ENCODE measurements around the gene MIPOL1.

Gene MIPOL1

DNA sequence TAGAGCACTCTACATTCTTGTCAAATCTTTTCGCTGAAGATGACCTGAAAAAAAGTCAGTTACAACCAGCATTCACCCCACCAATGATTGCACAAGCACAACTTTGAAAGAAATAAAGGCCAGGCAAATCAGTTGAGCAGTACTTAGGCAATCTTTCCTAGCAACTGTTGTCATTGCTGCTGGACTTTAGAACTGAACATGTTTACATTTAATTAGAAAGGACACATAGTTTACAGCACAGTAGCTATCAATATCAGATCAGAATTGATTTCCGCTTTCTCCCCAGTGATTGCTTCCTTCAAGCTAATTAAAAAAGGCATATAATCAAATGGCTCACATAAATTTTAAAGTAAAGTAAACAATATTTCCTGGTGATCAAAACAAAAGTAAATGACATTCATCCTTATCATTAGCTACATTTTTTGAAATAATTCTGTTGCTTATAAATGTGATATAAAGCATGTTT, 268.9 kb downstream of the MIPOL1 start:
- DNase-seq: no peak

GRCh38 chr14:37469650-37470049, 271.9 kb downstream of the MIPOL1 start:
- DNase-seq: no peak

DNA sequence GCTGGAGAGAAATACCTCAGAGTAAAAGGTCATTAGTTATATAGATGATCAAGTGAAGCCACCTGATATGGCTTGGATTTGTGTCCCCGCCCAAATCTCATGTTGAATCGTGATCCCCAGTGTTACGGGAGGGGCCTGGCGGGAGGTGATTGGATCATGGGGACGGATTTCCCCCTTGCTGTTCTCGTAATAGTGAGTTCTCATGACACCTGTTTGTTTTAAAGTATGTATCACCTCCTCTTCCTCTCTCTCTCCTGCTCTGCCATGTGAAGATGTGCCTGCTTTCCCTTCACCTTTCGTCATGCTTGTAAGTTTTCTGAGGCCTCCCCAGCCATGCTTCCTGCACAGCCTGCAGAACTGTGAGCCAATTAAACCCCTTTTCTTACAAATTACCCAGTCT, 272.5 kb downstream of the MIPOL1 start:
- DNase-seq: no peak

GRCh38 chr14:37472906-37473305, 275.2 kb downstream of the MIPOL1 start:
- DNase-seq: no peak

DNA sequence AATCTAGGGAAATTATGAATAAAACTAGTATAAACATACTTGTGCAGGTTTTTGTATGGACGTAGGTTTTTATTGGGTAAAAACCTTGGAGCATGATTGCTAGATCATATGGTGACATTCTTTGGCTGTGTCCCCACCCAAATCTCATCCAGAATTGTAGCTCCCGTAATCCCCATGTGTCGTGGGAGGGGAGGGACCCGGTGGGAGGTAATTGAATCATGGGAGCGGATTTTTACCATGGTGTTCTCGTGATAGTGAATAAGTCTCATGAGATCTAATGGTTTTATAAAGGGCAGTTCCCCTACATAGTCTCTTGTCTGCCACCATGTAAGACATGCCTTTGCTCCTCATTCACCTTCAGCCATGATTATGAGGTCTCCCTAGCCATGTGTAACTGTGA, 276.5 kb downstream of the MIPOL1 start:
- DNase-seq: no peak

DNA sequence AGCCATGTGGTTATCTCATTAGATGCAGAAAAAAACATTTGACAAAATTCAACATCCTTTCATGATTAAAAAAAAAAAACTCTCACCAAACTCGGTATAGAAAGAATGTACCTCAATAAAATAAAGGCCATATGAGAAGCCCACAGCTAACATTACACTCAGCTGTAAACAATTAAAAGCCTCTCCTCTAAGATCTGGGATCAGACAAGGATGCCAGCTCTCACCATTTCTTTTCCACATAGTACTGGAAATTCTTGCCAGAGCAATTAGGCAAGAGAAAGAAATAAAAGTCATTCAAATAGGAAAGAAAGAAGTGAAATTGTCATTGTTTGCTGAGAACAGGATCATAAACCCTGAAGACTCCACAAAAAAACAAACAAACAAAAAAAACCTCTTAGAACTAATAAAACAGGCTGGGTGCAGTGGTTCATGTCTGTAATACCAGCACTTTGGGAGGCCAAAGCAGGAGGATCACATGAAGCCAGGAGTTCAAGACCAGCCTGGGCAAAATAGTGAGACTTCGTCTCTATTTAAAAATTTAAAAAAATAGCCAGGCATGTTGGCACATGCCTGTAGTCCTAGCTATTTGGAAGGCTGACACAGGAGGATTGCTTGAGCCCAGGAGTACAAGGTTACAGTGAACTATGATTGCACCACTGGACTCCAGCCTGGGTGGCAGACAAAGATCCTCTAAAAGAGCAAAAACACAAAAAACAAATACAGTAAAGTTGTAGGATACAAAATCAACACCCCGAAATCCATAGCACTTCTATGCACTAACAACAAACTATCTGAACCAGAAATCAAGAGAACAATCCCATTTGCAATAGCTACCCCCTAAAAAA, 282.9 kb downstream of the MIPOL1 start:
- no peak for DNase-seq

DNA sequence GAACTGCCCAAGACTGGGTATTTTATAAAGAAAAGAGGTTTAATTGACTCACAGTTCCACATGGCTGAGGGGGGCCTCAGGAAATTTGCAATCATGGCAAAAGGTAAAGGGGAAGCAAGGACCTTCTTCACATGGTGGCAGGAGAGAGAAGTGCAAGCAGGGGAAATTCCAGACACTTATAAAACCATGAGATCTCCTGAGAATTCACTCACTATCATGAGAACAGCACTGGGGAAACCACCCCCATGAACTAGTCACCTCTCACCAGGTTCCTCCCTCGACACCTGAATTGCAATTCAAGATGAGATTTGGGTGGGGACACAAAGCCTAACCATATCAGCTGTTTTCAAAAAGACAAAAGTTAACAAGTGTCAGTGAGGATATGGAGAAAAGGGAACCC, 284.7 kb downstream of the MIPOL1 start:
- DNase-seq: no peak

- DNase-seq: no peak
Observed at GRCh38 chr14:37483672-37484071, 285.9 kb downstream of the MIPOL1 start.

GRCh38 chr14:37490607-37491006, 292.9 kb downstream of the MIPOL1 start:
- DNase-seq: no peak

GRCh38 chr14:37491076-37491475, 293.3 kb downstream of the MIPOL1 start:
- no peak for DNase-seq

GRCh38 chr14:37493606-37494005, 295.9 kb downstream of the MIPOL1 start:
- no peak for DNase-seq

DNA sequence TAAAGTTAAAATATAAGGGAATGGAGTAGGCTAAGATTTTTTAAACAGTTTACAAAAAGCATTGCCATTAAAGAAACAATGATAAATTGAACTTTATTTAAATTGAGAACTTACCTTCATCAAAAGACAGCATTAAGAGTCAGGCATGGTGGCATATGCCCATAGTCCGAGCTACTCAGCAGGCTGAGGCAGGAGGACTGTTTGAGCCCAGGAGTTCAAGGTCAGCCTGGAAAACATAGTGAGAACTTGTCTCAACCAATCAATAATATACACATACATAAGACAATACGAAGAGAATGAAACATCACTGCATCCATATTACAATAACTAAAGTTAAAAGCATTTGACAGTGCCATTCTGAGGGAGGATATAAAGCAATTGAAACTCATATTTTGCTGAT, 299.7 kb downstream of the MIPOL1 start:
- DNase-seq: no peak

DNA sequence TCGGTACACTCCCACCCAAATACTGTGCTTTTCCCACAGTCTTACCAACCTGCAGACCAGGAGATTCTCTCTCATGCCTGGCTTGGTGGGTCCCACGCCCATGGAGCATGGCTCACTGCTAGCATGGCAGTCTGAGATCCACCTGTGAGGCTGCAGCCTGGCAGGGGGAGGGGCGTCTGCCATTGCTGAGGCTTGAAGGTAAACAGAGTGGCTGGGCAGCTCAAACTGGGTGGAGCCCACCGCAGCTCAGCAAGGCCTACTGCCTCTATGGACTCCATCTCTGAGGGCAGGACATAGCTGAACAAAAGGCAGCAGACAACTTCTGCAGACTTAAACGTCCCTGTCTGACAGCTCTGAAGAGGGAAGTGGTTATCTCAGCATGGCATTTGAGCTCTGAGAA, 304.1 kb downstream of the MIPOL1 start:
- no peak for DNase-seq

DNA sequence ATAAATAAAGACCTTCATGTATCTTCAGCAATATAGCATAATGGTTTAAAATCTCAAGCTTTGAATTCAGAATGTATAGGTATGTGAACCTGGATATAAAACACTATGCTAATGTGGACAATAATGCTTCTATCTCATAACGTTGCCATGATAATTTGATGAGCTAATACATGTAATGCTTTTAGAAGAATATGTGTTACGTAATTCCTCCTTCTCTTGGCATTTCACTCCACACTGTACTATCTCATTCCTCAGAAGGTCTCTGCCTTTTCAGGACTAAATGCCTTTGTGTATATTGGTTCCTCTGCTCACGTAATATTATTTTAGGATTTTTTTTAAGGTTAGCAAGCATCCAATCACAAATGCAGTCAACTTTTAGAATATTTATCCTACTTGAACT, 310.8 kb downstream of the MIPOL1 start:
- DNase-seq: no peak

GRCh38 chr14:37512173-37512572, 314.4 kb downstream of the MIPOL1 start:
- no peak for DNase-seq

DNA sequence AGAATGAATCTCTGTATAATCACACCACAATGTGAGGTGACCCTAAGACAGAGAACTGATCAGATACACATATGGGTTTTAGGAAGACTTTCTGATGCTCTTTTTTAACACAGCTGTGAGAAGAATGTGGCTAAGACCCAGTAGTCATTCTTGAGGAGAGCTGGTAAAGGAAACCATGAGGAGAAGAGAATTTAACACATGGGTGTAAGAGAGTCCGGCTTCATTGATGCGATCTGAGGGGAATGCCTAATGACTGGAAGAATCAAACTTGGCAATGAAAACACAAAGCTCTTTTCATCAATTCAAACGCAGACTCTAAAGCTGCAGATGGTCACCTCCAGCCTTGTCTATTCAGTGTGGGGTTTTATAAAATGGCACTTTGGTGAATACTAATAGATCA, 318.0 kb downstream of the MIPOL1 start:
- DNase-seq: peak; percentile 1

- DNase-seq: no peak
Observed at GRCh38 chr14:37526994-37527393, 329.3 kb downstream of the MIPOL1 start.

DNA sequence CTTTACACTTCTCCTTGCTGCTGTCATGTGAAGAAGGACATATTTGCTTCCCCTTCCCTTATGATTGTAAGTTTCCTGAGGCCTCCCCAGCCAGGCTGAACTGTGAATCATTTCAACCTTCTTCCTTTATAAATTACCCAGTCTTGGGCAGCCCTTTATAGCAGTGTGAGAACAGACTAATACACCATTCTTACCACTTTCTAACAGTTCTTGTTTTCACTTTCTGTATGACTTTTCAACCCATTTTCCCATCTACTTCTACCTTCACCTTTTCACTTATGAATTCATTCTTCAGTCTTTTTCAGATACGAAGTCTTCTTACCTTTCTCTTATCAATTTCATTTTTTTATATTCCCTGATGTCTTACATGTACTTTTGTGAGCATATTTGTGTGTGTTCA, 342.3 kb downstream of the MIPOL1 start:
- DNase-seq: no peak

- DNase-seq: no peak
Observed at GRCh38 chr14:37544407-37544806, 346.7 kb downstream of the MIPOL1 start.

DNA sequence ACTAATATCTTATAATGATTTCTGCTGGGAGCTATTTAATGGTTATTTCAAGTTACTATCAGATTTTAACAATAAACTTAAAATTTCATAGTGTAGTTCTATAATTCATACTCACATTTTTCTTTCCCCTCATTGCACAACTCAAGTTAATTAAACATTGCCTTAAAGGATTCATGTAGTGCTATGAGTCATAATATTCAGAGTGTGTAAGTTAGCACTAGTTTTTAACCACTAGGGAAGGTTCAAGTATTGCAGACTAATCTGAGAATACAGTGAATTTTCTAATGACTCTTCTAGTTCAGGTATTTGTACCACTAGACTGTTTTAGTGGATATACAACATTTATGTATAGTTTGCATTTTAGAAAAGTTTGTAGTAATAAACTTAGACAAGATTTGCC, 347.4 kb downstream of the MIPOL1 start:
- no peak for DNase-seq

DNA sequence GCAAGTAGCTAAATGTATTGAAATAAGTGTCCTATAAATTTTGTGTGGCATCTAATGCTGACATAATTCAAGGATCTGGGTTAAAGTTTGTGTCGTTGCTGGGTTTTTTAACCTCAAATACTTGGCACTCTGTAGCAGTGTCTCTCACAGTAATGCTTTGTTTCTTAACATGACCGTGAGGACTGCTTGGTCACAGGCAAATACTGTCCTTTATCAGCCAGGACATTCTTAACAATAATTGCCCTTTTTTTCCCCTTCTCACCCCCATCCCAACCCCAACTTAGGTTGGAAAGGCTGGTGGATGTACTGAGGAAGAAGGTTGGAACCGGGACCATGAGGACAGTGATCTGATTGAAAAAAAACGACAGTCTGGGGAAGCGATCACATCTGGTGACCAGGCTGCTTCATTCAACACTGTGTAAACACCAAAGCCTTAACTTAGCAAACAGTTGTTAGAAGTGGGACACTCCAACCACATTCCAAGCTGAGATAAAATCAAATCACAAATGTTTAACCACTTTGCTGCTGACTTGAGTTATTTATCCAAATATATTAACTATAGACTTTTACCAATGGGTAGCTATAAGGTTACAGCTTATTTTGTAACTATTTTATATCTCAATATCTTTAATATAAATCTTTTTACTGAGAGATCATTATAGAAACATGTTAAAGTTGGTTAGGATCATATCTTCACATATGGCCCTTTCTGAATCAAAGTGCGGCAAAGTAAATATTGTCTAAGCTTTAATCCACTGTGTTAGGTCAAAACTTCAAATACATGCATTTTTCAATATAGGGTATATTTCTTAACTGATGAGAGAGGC, 349.1 kb downstream of the MIPOL1 start:
- DNase-seq: no peak

DNA sequence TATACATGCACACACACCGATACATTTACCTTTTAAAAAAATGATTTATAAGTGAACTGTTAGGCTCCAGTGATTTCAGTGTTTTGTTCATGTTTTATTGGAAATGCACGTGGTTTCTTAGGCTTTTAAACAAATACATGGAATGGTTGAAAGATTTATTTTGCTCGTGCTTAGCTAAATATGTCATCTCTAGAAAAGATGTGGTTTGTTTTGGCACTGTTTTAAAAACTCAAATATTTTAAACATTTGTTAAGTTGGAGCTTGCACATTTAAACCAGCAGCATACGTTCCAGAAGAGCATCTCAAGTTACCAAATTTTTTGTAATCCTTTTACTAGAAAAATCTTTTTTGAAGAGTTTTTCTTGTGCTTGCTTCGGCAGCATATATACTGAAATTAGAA, 352.8 kb downstream of the MIPOL1 start:
- DNase-seq: no peak

DNA sequence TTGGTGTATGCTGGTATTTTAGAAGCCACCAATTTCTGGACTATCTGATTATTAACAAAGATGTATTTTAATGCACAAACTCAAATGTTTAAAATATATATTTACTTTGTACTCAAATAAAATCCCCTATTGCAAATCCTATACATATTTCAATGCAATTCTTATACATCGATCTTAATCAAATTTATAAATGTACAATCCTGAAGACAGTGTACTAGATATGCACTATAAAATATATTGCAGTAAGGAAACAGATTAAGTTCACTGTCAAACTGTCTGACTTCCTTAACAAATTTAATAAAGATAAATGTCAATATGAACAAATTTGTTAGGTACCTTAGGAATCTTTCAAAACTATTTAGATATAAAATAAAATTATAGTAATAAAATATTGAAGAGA, 353.4 kb downstream of the MIPOL1 start:
- DNase-seq: no peak

- DNase-seq: no peak
Observed at GRCh38 chr14:37553935-37554550, 356.3 kb downstream of the MIPOL1 start.

All from retina (tissue), 1 donor.